ENCODE results near the gene HTR3B.

DNA sequence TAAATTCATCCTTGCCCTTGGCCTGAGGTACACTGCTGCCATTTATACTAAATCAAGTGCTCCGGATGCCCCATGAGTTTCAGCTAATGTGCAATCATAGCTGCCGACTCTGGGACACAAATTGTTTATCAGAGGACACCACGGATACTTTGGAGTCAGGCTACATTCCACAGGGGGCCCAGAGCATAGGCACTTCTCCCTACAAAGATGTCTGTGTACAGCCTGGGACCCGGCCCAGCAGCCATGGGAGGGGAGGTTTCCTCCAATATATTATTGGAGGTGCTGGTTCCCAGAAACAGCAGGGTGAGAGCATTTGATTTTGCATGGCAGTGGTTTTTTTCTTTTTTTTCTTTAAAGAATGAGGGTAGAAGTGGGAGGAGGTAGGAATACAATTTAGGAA, 31.3 kb downstream of the HTR3B start:
- TF ChIP-seq, protein P1, sequence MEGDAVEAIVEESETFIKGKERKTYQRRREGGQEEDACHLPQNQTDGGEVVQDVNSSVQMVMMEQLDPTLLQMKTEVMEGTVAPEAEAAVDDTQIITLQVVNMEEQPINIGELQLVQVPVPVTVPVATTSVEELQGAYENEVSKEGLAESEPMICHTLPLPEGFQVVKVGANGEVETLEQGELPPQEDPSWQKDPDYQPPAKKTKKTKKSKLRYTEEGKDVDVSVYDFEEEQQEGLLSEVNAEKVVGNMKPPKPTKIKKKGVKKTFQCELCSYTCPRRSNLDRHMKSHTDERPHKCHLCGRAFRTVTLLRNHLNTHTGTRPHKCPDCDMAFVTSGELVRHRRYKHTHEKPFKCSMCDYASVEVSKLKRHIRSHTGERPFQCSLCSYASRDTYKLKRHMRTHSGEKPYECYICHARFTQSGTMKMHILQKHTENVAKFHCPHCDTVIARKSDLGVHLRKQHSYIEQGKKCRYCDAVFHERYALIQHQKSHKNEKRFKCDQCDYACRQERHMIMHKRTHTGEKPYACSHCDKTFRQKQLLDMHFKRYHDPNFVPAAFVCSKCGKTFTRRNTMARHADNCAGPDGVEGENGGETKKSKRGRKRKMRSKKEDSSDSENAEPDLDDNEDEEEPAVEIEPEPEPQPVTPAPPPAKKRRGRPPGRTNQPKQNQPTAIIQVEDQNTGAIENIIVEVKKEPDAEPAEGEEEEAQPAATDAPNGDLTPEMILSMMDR (optimal IDR thresholded peaks at IDR 0.05 in 1 of 3, IDR thresholded peaks at IDR 0.05 in 1 of 3, conservative IDR thresholded peaks at IDR 0.05 in 1 of 3; ENCODE audit: extremely low read depth in 1 of 3, insufficient read depth in 2 of 3, low read length in 3 of 3) = no peak
- no peak for TF ChIP-seq EZH2 (IDR thresholded peaks at IDR 0.05; ENCODE audit: low read length)

All from keratinocyte (primary cell).